Fibroblast of skin of back (primary cell): Measurements from ENCODE around the gene CGB8.
"Not testable (repeated sequence)": the region's sequence is repeated elsewhere in the genome, so short reads cannot be mapped to it uniquely, and the experiment has no call there.

Experiments
- DNase-seq: peaks from one replicate; pipeline ENCODE4 v3.0.0-alpha.2; 2013

CGB8 gene

GRCh38 chr19:49029749-49030148, 19.2 kb downstream of the CGB8 start:
- DNase-seq = peak; percentile 72

- not testable (repeated sequence) for DNase-seq
Observed at GRCh38 chr19:49028686-49029085, 20.2 kb downstream of the CGB8 start.

- DNase-seq = peak; percentile 34
Observed at GRCh38 chr19:49025599-49025998, 23.3 kb downstream of the CGB8 start.

GRCh38 chr19:49025088-49025487, 23.8 kb downstream of the CGB8 start:
- DNase-seq = not testable (repeated sequence)

- not testable (repeated sequence) for DNase-seq
Observed at GRCh38 chr19:49024233-49024632, 24.7 kb downstream of the CGB8 start, which contains the start of gene CGB3. TSS of gene CGB3 (minus strand) at chr19:49024333. CDS start at chr19:49023971, 362 bp downstream.

- DNase-seq = no peak
Observed at GRCh38 chr19:49022116-49022515, 26.8 kb downstream of the CGB8 start.

- peak; percentile 43 for DNase-seq
Observed at GRCh38 chr19:49020931-49021895, 27.7 kb downstream of the CGB8 start.

GRCh38 chr19:49020342-49020741, 28.6 kb downstream of the CGB8 start:
- no peak for DNase-seq

GRCh38 chr19:49019242-49019932, 29.5 kb downstream of the CGB8 start:
- DNase-seq = peak; percentile 39

GRCh38 chr19:49018388-49019241, 30.3 kb downstream of the CGB8 start:
- DNase-seq = not testable (repeated sequence)

GRCh38 chr19:49017666-49018351, 31.1 kb downstream of the CGB8 start:
- peak; percentile 67 for DNase-seq

- DNase-seq = no peak
Observed at GRCh38 chr19:49017041-49017665, 31.8 kb downstream of the CGB8 start, which contains the start of gene LHB. TSS of gene LHB (minus strand) at chr19:49017091. CDS start at chr19:49017081, 10 bp downstream.

- DNase-seq = no peak
Observed at GRCh38 chr19:49016067-49016839, 32.7 kb downstream of the CGB8 start.

- DNase-seq = no peak
Observed at GRCh38 chr19:49014870-49015255, 34.0 kb downstream of the CGB8 start.

- DNase-seq = no peak
Observed at GRCh38 chr19:49014123-49014869, 34.6 kb downstream of the CGB8 start.

- DNase-seq = no peak
Observed at GRCh38 chr19:49011194-49011593, 37.7 kb downstream of the CGB8 start.

- no peak for DNase-seq
Observed at GRCh38 chr19:49010453-49010852, 38.5 kb downstream of the CGB8 start.

GRCh38 chr19:49009828-49010227, 39.1 kb downstream of the CGB8 start:
- no peak for DNase-seq

GRCh38 chr19:49006905-49007304, 42.0 kb downstream of the CGB8 start:
- DNase-seq = no peak
